Lower leg skin (tissue), 3 donors: ENCODE data around the gene LYST.

Experiments
- CTCF ChIP-seq, 3 donors: fragments of 450-650 bp; IDR thresholded peaks; one replicate each; pipeline ENCODE4 v1.5.1; 2016; ENCODE audit warnings: antibody characterized with exemption in 3 of 3, mild to moderate bottlenecking in 3 of 3, moderate library complexity in 2 of 3
- POLR2A ChIP-seq, 2 donors: fragments of 450-650 bp; IDR thresholded peaks; one replicate each; pipeline ENCODE4 v1.6.1; 2016 to 2017; ENCODE audit warnings: antibody characterized with exemption in 2 of 2, mild to moderate bottlenecking in 1 of 2, moderate library complexity in 1 of 2

- no peak for TF ChIP-seq CTCF (IDR thresholded peaks at IDR 0.05)
- no peak for TF ChIP-seq POLR2A (IDR thresholded peaks at IDR 0.05)
Measured at GRCh38 chr1:235911300-235911662, 44.6 kb upstream of the LYST start.
